ENCODE results near the gene RUNX2. TPM values are rescaled to one million over a fixed set of nuclear protein-coding genes. Genes with fewer than 3 reads are reported as not detected.

Gene RUNX2
- total and polyA plus RNA-seq, 2 experiments from 2014 or later, result 0.66 to 1.7 TPM

- Histone ChIP-seq H2AFZ (no peak overlapping the region), H4K20me1 (replicated peaks; ENCODE audit: insufficient read depth) (no peaks in the 10 kb centered on the region), H3K36me3 (ENCODE audit: insufficient read depth) (no peaks in the 10 kb centered on the region), H3K27ac (ENCODE audit: low read depth) (no peak overlapping the region), H3K4me3 (no peak overlapping the region), H3K79me2 (replicated peaks; ENCODE audit: insufficient read depth) (no peaks in the 10 kb centered on the region), H3K4me2 (no peak overlapping the region), H3K4me1 (ENCODE audit: insufficient read depth) (peaks cover 5% of the 10 kb centered on the region; the same call in 1 of the 2 replicates), H3K9me2 (ENCODE audit: insufficient read depth) (no peaks in the 10 kb centered on the region), H3F3A (replicated peaks; ENCODE audit: low read depth) (no peaks in the 10 kb centered on the region), H3K27me3 (ENCODE audit: insufficient read depth) (no peaks in the 10 kb centered on the region)
- TF ChIP-seq ZNF114 (CRISPR knock-in tag; IDR thresholded peaks at IDR 0.05) (no peak), NANOG (IDR thresholded peaks at IDR 0.05; ENCODE audit: borderline replicate concordance) (no peak), EZH2 (IDR thresholded peaks at IDR 0.05; ENCODE audit: low read depth, unreplicated experiment) (no peak), JUNB (IDR thresholded peaks at IDR 0.05; ENCODE audit: unreplicated experiment) (no peak), STAT1 (IDR thresholded peaks at IDR 0.05; ENCODE audit: unreplicated experiment) (no peak), REST (IDR thresholded peaks at IDR 0.05; ENCODE audit: unreplicated experiment) (no peak), EZH2phosphoT487 (IDR thresholded peaks at IDR 0.05; ENCODE audit: unreplicated experiment) (no peak), POLR2AphosphoS5 (IDR thresholded peaks at IDR 0.05; ENCODE audit: low read depth) (no peak), CREB1 (CRISPR knock-in tag; IDR thresholded peaks at IDR 0.05; ENCODE audit: low read depth) (no peak), ZNF331 (CRISPR knock-in tag; IDR thresholded peaks at IDR 0.05; ENCODE audit: low read depth) (no peak)
- TF ChIP-seq, protein P1, sequence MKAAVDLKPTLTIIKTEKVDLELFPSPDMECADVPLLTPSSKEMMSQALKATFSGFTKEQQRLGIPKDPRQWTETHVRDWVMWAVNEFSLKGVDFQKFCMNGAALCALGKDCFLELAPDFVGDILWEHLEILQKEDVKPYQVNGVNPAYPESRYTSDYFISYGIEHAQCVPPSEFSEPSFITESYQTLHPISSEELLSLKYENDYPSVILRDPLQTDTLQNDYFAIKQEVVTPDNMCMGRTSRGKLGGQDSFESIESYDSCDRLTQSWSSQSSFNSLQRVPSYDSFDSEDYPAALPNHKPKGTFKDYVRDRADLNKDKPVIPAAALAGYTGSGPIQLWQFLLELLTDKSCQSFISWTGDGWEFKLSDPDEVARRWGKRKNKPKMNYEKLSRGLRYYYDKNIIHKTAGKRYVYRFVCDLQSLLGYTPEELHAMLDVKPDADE (IDR thresholded peaks at IDR 0.05), result no peak
- TF ChIP-seq, protein P2, sequence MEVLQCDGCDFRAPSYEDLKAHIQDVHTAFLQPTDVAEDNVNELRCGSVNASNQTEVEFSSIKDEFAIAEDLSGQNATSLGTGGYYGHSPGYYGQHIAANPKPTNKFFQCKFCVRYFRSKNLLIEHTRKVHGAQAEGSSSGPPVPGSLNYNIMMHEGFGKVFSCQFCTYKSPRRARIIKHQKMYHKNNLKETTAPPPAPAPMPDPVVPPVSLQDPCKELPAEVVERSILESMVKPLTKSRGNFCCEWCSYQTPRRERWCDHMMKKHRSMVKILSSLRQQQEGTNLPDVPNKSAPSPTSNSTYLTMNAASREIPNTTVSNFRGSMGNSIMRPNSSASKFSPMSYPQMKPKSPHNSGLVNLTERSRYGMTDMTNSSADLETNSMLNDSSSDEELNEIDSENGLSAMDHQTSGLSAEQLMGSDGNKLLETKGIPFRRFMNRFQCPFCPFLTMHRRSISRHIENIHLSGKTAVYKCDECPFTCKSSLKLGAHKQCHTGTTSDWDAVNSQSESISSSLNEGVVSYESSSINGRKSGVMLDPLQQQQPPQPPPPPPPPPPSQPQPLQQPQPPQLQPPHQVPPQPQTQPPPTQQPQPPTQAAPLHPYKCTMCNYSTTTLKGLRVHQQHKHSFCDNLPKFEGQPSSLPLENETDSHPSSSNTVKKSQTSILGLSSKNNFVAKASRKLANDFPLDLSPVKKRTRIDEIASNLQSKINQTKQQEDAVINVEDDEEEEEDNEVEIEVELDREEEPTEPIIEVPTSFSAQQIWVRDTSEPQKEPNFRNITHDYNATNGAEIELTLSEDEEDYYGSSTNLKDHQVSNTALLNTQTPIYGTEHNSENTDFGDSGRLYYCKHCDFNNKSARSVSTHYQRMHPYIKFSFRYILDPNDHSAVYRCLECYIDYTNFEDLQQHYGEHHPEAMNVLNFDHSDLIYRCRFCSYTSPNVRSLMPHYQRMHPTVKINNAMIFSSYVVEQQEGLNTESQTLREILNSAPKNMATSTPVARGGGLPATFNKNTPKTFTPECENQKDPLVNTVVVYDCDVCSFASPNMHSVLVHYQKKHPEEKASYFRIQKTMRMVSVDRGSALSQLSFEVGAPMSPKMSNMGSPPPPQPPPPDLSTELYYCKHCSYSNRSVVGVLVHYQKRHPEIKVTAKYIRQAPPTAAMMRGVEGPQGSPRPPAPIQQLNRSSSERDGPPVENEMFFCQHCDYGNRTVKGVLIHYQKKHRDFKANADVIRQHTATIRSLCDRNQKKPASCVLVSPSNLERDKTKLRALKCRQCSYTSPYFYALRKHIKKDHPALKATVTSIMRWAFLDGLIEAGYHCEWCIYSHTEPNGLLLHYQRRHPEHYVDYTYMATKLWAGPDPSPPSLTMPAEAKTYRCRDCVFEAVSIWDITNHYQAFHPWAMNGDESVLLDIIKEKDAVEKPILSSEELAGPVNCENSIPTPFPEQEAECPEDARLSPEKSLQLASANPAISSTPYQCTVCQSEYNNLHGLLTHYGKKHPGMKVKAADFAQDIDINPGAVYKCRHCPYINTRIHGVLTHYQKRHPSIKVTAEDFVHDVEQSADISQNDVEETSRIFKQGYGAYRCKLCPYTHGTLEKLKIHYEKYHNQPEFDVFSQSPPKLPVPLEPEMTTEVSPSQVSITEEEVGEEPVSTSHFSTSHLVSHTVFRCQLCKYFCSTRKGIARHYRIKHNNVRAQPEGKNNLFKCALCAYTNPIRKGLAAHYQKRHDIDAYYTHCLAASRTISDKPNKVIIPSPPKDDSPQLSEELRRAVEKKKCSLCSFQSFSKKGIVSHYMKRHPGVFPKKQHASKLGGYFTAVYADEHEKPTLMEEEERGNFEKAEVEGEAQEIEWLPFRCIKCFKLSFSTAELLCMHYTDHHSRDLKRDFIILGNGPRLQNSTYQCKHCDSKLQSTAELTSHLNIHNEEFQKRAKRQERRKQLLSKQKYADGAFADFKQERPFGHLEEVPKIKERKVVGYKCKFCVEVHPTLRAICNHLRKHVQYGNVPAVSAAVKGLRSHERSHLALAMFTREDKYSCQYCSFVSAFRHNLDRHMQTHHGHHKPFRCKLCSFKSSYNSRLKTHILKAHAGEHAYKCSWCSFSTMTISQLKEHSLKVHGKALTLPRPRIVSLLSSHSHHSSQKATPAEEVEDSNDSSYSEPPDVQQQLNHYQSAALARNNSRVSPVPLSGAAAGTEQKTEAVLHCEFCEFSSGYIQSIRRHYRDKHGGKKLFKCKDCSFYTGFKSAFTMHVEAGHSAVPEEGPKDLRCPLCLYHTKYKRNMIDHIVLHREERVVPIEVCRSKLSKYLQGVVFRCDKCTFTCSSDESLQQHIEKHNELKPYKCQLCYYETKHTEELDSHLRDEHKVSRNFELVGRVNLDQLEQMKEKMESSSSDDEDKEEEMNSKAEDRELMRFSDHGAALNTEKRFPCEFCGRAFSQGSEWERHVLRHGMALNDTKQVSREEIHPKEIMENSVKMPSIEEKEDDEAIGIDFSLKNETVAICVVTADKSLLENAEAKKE (CRISPR knock-in tag; IDR thresholded peaks at IDR 0.05), result no peak
- TF ChIP-seq, protein P3, sequence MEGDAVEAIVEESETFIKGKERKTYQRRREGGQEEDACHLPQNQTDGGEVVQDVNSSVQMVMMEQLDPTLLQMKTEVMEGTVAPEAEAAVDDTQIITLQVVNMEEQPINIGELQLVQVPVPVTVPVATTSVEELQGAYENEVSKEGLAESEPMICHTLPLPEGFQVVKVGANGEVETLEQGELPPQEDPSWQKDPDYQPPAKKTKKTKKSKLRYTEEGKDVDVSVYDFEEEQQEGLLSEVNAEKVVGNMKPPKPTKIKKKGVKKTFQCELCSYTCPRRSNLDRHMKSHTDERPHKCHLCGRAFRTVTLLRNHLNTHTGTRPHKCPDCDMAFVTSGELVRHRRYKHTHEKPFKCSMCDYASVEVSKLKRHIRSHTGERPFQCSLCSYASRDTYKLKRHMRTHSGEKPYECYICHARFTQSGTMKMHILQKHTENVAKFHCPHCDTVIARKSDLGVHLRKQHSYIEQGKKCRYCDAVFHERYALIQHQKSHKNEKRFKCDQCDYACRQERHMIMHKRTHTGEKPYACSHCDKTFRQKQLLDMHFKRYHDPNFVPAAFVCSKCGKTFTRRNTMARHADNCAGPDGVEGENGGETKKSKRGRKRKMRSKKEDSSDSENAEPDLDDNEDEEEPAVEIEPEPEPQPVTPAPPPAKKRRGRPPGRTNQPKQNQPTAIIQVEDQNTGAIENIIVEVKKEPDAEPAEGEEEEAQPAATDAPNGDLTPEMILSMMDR (conservative IDR thresholded peaks at IDR 0.05; ENCODE audit: low read depth in 2 of 2), result no peak
- Mint-ChIP-seq H3K4me1 (peaks cover 3% of the 10 kb centered on the region; the same call in 2 of the 3 replicates), H3K27ac (no peak overlapping the region), H3K27me3 (ENCODE audit: insufficient read depth, low read depth, poor library complexity) (no peaks in the 10 kb centered on the region), H3K4me3 (no peak overlapping the region), H3K36me3 (ENCODE audit: low read depth) (no peaks in the 10 kb centered on the region), H3K9me3 (no peaks in the 10 kb centered on the region)
- DNase-seq (ENCODE audit: low spot score) (no peak), ATAC-seq (no peak)
Measured at GRCh38 chr6:45476341-45476740, 148.2 kb downstream of the RUNX2 start.
